K562 (cell line): ENCODE results near the gene ZBTB24. TPM values are rescaled to one million over a fixed set of nuclear protein-coding genes. Genes with fewer than 3 reads are reported as not detected.

ENCODE experiments used
- ATAC-seq: fragments of 200-7000 bp; cut with Tn5 transposase; 3 replicates; pipeline ENCODE4 v1.9.1; 2020; ENCODE audit warnings: moderate library complexity
- BruUV-seq: library from RNA; stranded (reverse); fragments of 400-500 nt; replicated peaks from 2 replicates; lab custom pipeline; 2021; lab: Mats Ljungman, UMichigan
- CTCF ChIA-PET: fragments of 300-600 bp; formaldehyde crosslinking; extraction: SDS; loops from one replicate; lab custom pipeline; 2021; ENCODE audit warnings: low intra/inter-chr PET ratio; lab: Yijun Ruan, JAX
- POLR2A ChIA-PET: fragments of 300-600, 350-650 bp; sonication (Branson Sonifier 250); formaldehyde crosslinking; extraction: SDS; loops from one replicate; lab custom pipeline; 2021; ENCODE audit warnings: antibody characterized with exemption, inconsistent platforms; lab: Yijun Ruan, JAX
- DNase-seq, 4 experiments: peaks; one replicate each; pipeline versions ENCODE4 v3.0.0 to v3.0.0-alpha.2; 2011 to 2018; ENCODE audit warnings: low spot score in 3 of 4, mixed read lengths in 3 of 4; ENCODE audit errors: extremely low read depth in 1 of 4
- FAIRE-seq: peaks from 2 replicates; lab custom pipeline; 2011; peaks lifted over from hg19 to GRCh38; lab: Jason Lieb, UNC
- H2AFZ ChIP-seq: 2 replicates; pipeline ENCODE4 v1.6.0; 2011; ENCODE audit warnings: low read depth, low read length, control low read depth, inconsistent platforms
- H3K27ac ChIP-seq: fragments of 200-600 bp; 3 replicates; pipeline ENCODE4 v1.8.0; 2011; ENCODE audit warnings: low read depth, mild to moderate bottlenecking, control low read depth, inconsistent platforms, low read length, moderate library complexity, mixed read lengths; ENCODE audit errors: extremely low read depth
- H3K27me3 ChIP-seq, 2 experiments: fragments of 300-600 bp in 1 of 2; 2 replicates in 1 of 2; 3 replicates in 1 of 2; pipeline versions ENCODE4 v1.6.0 to v1.8.0; 2011; ENCODE audit warnings: inconsistent platforms in 2 of 2, low read length in 2 of 2, mild to moderate bottlenecking in 1 of 2, mixed read lengths in 1 of 2, moderate library complexity in 1 of 2; ENCODE audit not compliant: control insufficient read depth in 2 of 2, insufficient read depth in 2 of 2
- H3K36me3 ChIP-seq: fragments of 300-600 bp; 3 replicates; pipeline ENCODE4 v1.8.0; 2011; ENCODE audit warnings: mild to moderate bottlenecking, low read length, inconsistent platforms; ENCODE audit not compliant: control insufficient read depth, insufficient read depth
- H3K4me1 ChIP-seq, 2 experiments: fragments of 200-600 bp in 1 of 2; replicated peaks in 1 of 2; 2 replicates in 1 of 2; 3 replicates in 1 of 2; pipeline versions ENCODE4 v1.5.1 to v1.8.0; 2011; ENCODE audit warnings: inconsistent platforms in 2 of 2, low read length in 2 of 2, mild to moderate bottlenecking in 1 of 2, mixed read lengths in 1 of 2, moderate library complexity in 1 of 2; ENCODE audit not compliant: control insufficient read depth in 2 of 2, insufficient read depth in 2 of 2
- H3K4me2 ChIP-seq: 2 replicates; pipeline ENCODE4 v1.6.1; 2011; ENCODE audit warnings: low read length, control low read depth, inconsistent platforms, mixed read lengths; ENCODE audit not compliant: insufficient read depth
- H3K4me3 ChIP-seq: fragments of 200-600 bp; sonication (generic), shearing (Covaris generic); 2 replicates; pipeline ENCODE4 v1.5.1; 2016; ENCODE audit warnings: control low read depth, inconsistent platforms
- H3K79me2 ChIP-seq: fragments of 200-600 bp; 3 replicates; pipeline ENCODE4 v1.8.0; 2011; ENCODE audit warnings: low read length, inconsistent platforms; ENCODE audit not compliant: control insufficient read depth, insufficient read depth
- H3K9ac ChIP-seq, 2 experiments: 2 replicates each; pipeline versions ENCODE4 v1.6.0 to v1.6.1; 2011; ENCODE audit warnings: low read depth in 2 of 2, low read length in 2 of 2, control low read depth in 1 of 2, inconsistent platforms in 1 of 2, mild to moderate bottlenecking in 1 of 2, mixed read lengths in 1 of 2; ENCODE audit not compliant: insufficient read depth in 1 of 2
- H3K9me1 ChIP-seq: one replicate; pipeline ENCODE4 v1.6.0; 2011; ENCODE audit warnings: inconsistent platforms, mild to moderate bottlenecking, low read length, moderate library complexity; ENCODE audit not compliant: control insufficient read depth, insufficient read depth
- H3K9me3 ChIP-seq: replicated peaks from 2 replicates; pipeline ENCODE4 v1.5.1; 2011; ENCODE audit warnings: low read depth, low read length, inconsistent platforms; ENCODE audit not compliant: control insufficient read depth, insufficient read depth
- H4K20me1 ChIP-seq: replicated peaks from 2 replicates; pipeline ENCODE4 v1.6.1; 2011; ENCODE audit warnings: low read length, inconsistent platforms, mixed read lengths; ENCODE audit not compliant: control insufficient read depth, insufficient read depth
- ARID3A ChIP-seq: IDR thresholded peaks from 2 replicates; pipeline ENCODE4 v1.6.1; 2012; ENCODE audit warnings: low read depth, low read length, improper control_type of control experiment, borderline replicate concordance
- ELF1 ChIP-seq: fragments of 200-800 bp; sonication (Bioruptor generic); IDR thresholded peaks from 2 replicates; pipeline ENCODE4 v1.6.1; 2016; ENCODE audit warnings: missing genetic modification characterization, missing compliant biosample characterization
- ELF2 ChIP-seq: fragments of 250-450 bp; sonication (Bioruptor Pico); IDR thresholded peaks from 2 replicates; pipeline ENCODE4 v1.5.0; 2021; ENCODE audit warnings: mild to moderate bottlenecking
- HMBOX1 ChIP-seq: sonication (generic); IDR thresholded peaks from 2 replicates; pipeline ENCODE4 v1.6.1; 2016
- HNRNPLL ChIP-seq: fragments of 200-400 bp; formaldehyde crosslinking; IDR thresholded peaks from 2 replicates; pipeline ENCODE4 v1.6.1; 2017; ENCODE audit warnings: low read length, low read depth, mild to moderate bottlenecking; ENCODE audit not compliant: poor library complexity, severe bottlenecking
- ILF3 ChIP-seq: fragments of 450-650 bp; IDR thresholded peaks from 2 replicates; pipeline ENCODE4 v1.6.1; 2018; ENCODE audit warnings: antibody characterized with exemption, mild to moderate bottlenecking, moderate library complexity, borderline replicate concordance
- NR0B1 ChIP-seq: fragments of 450-650 bp; IDR thresholded peaks from one replicate; pipeline ENCODE4 v1.6.1; 2018; ENCODE audit warnings: mild to moderate bottlenecking, moderate library complexity; ENCODE audit not compliant: partially characterized antibody
- NR4A1 ChIP-seq, 2 experiments: fragments of 250-450 bp in 1 of 2; fragments of 450-650 bp in 1 of 2; sonication (Bioruptor Pico) in 1 of 2; IDR thresholded peaks; 2 replicates each; pipeline versions ENCODE4 v1.4.0 to v1.6.1; 2016 to 2020; ENCODE audit warnings: mild to moderate bottlenecking in 2 of 2, missing compliant biosample characterization in 1 of 2, missing genetic modification characterization in 1 of 2, moderate library complexity in 1 of 2
- NRF1 ChIP-seq, 2 experiments: fragments of 450-650 bp; IDR thresholded peaks in 1 of 2; conservative IDR thresholded peaks in 1 of 2; 2 replicates each; pipeline ENCODE4 v1.6.1; 2014; ENCODE audit warnings: mild to moderate bottlenecking in 2 of 2
- PCBP2 ChIP-seq: fragments of 200-400 bp; formaldehyde crosslinking; IDR thresholded peaks from 2 replicates; pipeline ENCODE4 v1.6.1; 2018; ENCODE audit warnings: low read length, low read depth, mild to moderate bottlenecking, moderate library complexity; ENCODE audit not compliant: poor library complexity, severe bottlenecking
- TCFL5 ChIP-seq: fragments of 250-450 bp; sonication (Bioruptor Pico); conservative IDR thresholded peaks from 2 replicates; pipeline ENCODE4 v1.6.1; 2021; ENCODE audit warnings: mild to moderate bottlenecking, moderate library complexity, matching md5 sums
- ZNF584 ChIP-seq: fragments of 200-800 bp; sonication (Bioruptor generic); IDR thresholded peaks from 2 replicates; pipeline ENCODE4 v1.6.1; 2016; ENCODE audit warnings: low read depth, mild to moderate bottlenecking, missing genetic modification characterization, missing compliant biosample characterization
- ZNF830 ChIP-seq: fragments of 250-450 bp; sonication (Bioruptor Pico); IDR thresholded peaks from 2 replicates; pipeline ENCODE4 v1.5.0; 2021; ENCODE audit warnings: mild to moderate bottlenecking
- WGBS: fragments of 100-300 bp; shearing (Covaris generic); methylation state at CpG from one replicate; pipeline ENCODE4 v1.1.6; 2016; ENCODE audit warnings: low coverage, mixed read lengths; ENCODE audit not compliant: insufficient coverage; ENCODE audit errors: missing lambda C conversion rate; 5-methylcytosine and 5-hydroxymethylcytosine counted together
- in situ Hi-C: fragments of 300-500 bp; cut with MboI; formaldehyde crosslinking; loops from 4 replicates; pipeline ENCODE4 v1.15.0; 2018; ENCODE audit warnings: inconsistent platforms, mixed read lengths
- intact Hi-C: fragments of 100-400 bp; cut with micrococcal nuclease; formaldehyde crosslinking; loops from 2 replicates; pipeline ENCODE4 v1.14.2; 2022
- polyA plus RNA-seq, 8 experiments: library from polyadenylated mRNA; depleted of rRNA in 4 of 8; stranded (reverse) in 5 of 8; unstranded in 3 of 8; fragments of >200 nt; fragmentation: Nextera tagmentation in 2 of 8; fragmentation: Illumina TruSeq in 1 of 8; extraction: Ambion mirVana in 2 of 8; extraction: Trizol in 1 of 8; gene quantifications; 2 replicates each; pipeline versions ENCODE4 v1.2.1 to v1.2.3, GENCODE V29; 2011 to 2014; ENCODE audit warnings: inconsistent platforms in 1 of 8, missing spikeins in 1 of 8
- total RNA-seq, 7 experiments: library from RNA; depleted of rRNA in 6 of 7; stranded (reverse); fragments of >200 nt in 6 of 7; fragmentation: Illumina TruSeq in 2 of 7; extraction: Trizol in 2 of 7; gene quantifications; 2 replicates each; pipeline versions ENCODE4 v1.2.1 to v1.2.3, GENCODE V29; 2011 to 2021; ENCODE audit warnings: low replicate concordance in 1 of 7
- TF ChIP-seq, protein P1 (sequence below), 2 experiments: IDR thresholded peaks; 2 replicates each; pipeline ENCODE4 v1.6.1; 2012; ENCODE audit warnings: improper control_type of control experiment in 2 of 2, low read depth in 2 of 2, low read length in 2 of 2, borderline replicate concordance in 1 of 2

The ZBTB24 gene
- total and polyA plus RNA-seq, 9 of the 15 experiments (the other 6 are each of a cell fraction or from before 2014, with no cell fraction given), result 2.0 to 16.7 (median 8.3) TPM

DNA sequence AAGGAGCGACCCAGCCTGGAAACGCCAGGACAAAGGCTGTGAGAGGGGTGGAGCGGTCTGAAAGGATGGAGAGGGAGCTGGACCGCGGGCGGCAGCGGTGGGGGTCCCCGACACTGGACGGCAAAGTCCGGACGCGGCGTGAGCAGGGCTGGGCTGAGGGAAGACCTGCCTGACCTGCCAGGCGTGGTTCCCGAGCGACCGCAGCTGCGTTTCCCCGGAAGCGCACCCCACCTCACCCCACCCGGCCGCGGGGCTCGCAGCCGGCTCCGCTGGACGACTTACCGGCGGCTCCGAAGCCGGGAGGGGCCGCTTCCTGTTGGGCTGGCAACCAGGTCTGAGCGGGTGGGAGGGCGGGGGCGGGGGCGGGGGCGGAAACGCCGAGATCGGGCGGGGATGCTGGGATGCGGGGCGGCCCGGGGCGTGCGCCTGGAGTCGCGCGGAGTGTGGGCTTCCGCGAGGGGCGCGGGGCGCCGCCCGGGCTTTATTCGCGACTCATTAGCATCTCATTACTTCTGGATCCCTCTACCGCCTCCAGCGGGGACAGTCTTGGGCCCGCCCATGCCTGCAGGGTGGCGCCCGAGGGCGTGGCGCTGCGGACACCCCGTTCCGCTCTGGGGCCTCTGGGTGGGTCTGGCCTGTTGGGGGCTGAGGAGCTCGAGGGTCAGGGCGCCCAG is 27.4 kb downstream of the ZBTB24 start, which contains the start of gene MICAL1:
Gene MICAL1, minus strand, starts transcription at position 336 of the 674 bp plus-strand sequence. CDS start 1,576 bp downstream, outside the sequence.
- Histone ChIP-seq H3K9ac (peak within 1 kb of the TSS; percentile 56 to 91; a peak in 3 of 4 replicates), H3K27me3 (no peaks in the 10 kb centered on the region), H3K4me2 (peak within 1 kb of the TSS; percentile 91), H3K27ac (peak within 1 kb of the TSS; percentile 39), H3K4me3 (peak within 1 kb of the TSS; percentile 63), H2AFZ (peak within 1 kb of the TSS; percentile 89), H3K36me3 (no peaks in the 10 kb centered on the region), H3K4me1 (peaks cover 5 to 32% of the 10 kb centered on the region in 2 experiments; a peak in 4 of 5 replicates), H4K20me1 (no peaks in the 10 kb centered on the region), H3K79me2 (no peaks in the 10 kb centered on the region), H3K9me1 (no peaks in the 10 kb centered on the region), H3K9me3 (no peaks in the 10 kb centered on the region)
- intact Hi-C loops, result no loop called here
- 1% methylated on average over 39 of the region's 70 CpGs for WGBS
- FAIRE-seq, result peak; percentile 75
- BruUV-seq, result no TSS peak
- in situ Hi-C loops, result no loop called here
- ATAC-seq, result peak; percentile 96
- ChIA-PET CTCF (no interaction called here), POLR2A (interaction anchor here (0.6 to 8.2 kb wide), 6 partner anchors 10 to 836 kb away, joined by 3 to 92 read pairs (median 4); partner anchors contain the start of genes PPIL6, SMPD2 and ZBTB24)
- peak; percentile 87 to 89 (median 88) for DNase-seq
- no peak for TF ChIP-seq TCFL5 (CRISPR knock-in tag)
- TF ChIP-seq ZNF584, result no peak
- TF ChIP-seq HNRNPLL, result no peak
- peak; percentile 57 to 65 for TF ChIP-seq NRF1 (conservative IDR thresholded peaks at IDR 0.05 in 1 of 2, IDR thresholded peaks at IDR 0.05 in 1 of 2)
- 0 out of 2 replicates have a peak, but pooled peaks have one; percentile 32 for TF ChIP-seq NR4A1 (CRISPR knock-in tag; IDR thresholded peaks at IDR 0.05)
- no peak for TF ChIP-seq NR4A1 (tag; IDR thresholded peaks at IDR 0.05)
- TF ChIP-seq NR0B1, result no peak
- TF ChIP-seq PCBP2, result no peak
- no peak for TF ChIP-seq ILF3
- peak; percentile 69 for TF ChIP-seq ELF1 (tag)
- TF ChIP-seq, protein P1, sequence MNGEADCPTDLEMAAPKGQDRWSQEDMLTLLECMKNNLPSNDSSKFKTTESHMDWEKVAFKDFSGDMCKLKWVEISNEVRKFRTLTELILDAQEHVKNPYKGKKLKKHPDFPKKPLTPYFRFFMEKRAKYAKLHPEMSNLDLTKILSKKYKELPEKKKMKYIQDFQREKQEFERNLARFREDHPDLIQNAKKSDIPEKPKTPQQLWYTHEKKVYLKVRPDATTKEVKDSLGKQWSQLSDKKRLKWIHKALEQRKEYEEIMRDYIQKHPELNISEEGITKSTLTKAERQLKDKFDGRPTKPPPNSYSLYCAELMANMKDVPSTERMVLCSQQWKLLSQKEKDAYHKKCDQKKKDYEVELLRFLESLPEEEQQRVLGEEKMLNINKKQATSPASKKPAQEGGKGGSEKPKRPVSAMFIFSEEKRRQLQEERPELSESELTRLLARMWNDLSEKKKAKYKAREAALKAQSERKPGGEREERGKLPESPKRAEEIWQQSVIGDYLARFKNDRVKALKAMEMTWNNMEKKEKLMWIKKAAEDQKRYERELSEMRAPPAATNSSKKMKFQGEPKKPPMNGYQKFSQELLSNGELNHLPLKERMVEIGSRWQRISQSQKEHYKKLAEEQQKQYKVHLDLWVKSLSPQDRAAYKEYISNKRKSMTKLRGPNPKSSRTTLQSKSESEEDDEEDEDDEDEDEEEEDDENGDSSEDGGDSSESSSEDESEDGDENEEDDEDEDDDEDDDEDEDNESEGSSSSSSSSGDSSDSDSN (IDR thresholded peaks at IDR 0.05; ENCODE audit: borderline replicate concordance in 1 of 2, low read depth in 2 of 2, low read length in 2 of 2), result peak in 1 of 2 experiments; percentile 53; a peak in 1 of 4 replicates
- TF ChIP-seq ARID3A, result no peak
- TF ChIP-seq ZNF830 (CRISPR knock-in tag), result no peak
- TF ChIP-seq ELF2 (CRISPR knock-in tag), result no peak
- no peak for TF ChIP-seq HMBOX1
